ENCODE measurements around the gene USP2. TPM values are rescaled to one million over a fixed set of nuclear protein-coding genes. Genes with fewer than 3 reads are reported as not detected.

USP2 gene
- total RNA-seq, 4 donors from 2014 or later = 4.6 to 10.0 (median 6.6) TPM

DNA sequence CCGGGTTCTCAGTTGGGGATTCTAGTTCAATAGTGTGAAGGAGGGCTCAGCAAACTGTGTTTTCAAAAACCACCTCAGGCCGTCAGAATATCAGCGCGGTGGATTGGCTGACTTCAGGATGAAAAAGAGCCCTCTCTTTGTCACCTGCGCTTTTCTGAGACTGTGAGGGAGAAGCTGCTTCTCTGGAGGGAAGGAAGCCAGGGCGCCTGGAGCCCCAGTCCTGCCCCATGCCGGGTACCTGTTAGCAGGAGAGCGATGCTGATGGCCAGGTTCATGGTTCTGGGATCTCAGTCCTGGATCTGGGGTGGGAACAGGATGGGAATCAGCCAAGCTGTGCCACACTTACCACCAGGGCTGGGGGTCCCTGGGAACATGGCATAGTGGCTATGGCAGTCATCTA lies 39.1 kb upstream of the USP2 start:
- peaks cover 40% of the 10 kb centered on the region for H3K27me3 ChIP-seq
- H3K4me3 ChIP-seq = no peak overlapping the region

GRCh38 chr11:119419834-119420492 lies 38.5 kb upstream of the USP2 start:
- H3K4me1 ChIP-seq = peaks cover 0 to 48% (median 16%) of the 10 kb centered on the region in 3 donors
- TF ChIP-seq POLR2A (IDR thresholded peaks at IDR 0.05) = no peak
- TF ChIP-seq EP300 (IDR thresholded peaks at IDR 0.05) = no peak
- TF ChIP-seq CTCF (IDR thresholded peaks at IDR 0.05) = no peak
- TF ChIP-seq POLR2AphosphoS5 (IDR thresholded peaks at IDR 0.05) = no peak
- no peaks in the 10 kb centered on the region for H3K9me3 ChIP-seq
- 77% methylated on average over 6 of the region's 18 CpGs; no CpG with 5 or more reads in 1 of the 2 donors for WGBS, 2 donors (ENCODE audit: low coverage in 1 of 2)
- ATAC-seq = no peak
- no peak overlapping the region for H3K27ac ChIP-seq
- H3K36me3 ChIP-seq = peaks cover 0 to 3% of the 10 kb centered on the region in 2 donors
- no peak overlapping the region for H3K4me3 ChIP-seq
- peaks cover 40% of the 10 kb centered on the region for H3K27me3 ChIP-seq

More for the DNA sequence above, 39.1 kb upstream of the USP2 start:
- no peaks in the 10 kb centered on the region for H3K9me3 ChIP-seq
- ATAC-seq = no peak
- 100% methylated on average over 1 of the region's 8 CpGs; no CpG with 5 or more reads in 1 of the 2 donors for WGBS, 2 donors (ENCODE audit: low coverage in 1 of 2)
- TF ChIP-seq POLR2A (IDR thresholded peaks at IDR 0.05) (no peak), EP300 (IDR thresholded peaks at IDR 0.05) (no peak), POLR2AphosphoS5 (IDR thresholded peaks at IDR 0.05) (no peak), CTCF (IDR thresholded peaks at IDR 0.05) (no peak)
- H3K36me3 ChIP-seq = peaks cover 0 to 3% of the 10 kb centered on the region in 2 donors
- H3K4me1 ChIP-seq = peaks cover 0 to 48% (median 16%) of the 10 kb centered on the region in 3 donors
- no peak overlapping the region for H3K27ac ChIP-seq

DNA sequence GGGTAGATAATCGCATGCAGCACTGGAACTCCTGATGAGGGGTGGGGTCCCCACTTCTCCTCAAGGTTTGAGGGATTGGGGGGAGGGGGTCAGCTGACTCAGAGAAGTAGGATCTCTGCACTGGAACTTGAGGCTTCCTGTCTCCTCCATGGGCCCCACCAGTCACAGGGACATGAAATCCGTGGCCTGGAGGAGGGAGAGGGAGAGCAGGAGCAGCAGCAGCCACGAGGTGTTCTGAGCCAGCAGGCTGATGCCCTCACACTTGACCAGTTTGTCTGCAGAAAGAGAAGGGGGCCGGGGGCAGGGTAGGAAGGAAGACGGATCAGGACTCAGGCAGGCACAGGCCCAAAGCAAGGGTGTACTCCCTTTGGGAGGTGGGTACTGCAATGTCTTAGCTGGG lies 37.8 kb upstream of the USP2 start:
- WGBS, 2 donors (ENCODE audit: low coverage in 1 of 2) = 90 to 100% methylated on average over 1 to 2 of the region's 5 CpGs
- Histone ChIP-seq H3K27me3 (peaks cover 40% of the 10 kb centered on the region), H3K4me1 (peaks cover 0 to 48% (median 16%) of the 10 kb centered on the region in 3 donors), H3K9me3 (no peaks in the 10 kb centered on the region), H3K27ac (no peak overlapping the region), H3K36me3 (peaks cover 0 to 3% of the 10 kb centered on the region in 2 donors), H3K4me3 (no peak overlapping the region)
- no peak for ATAC-seq
- TF ChIP-seq POLR2AphosphoS5 (IDR thresholded peaks at IDR 0.05) (no peak), EP300 (IDR thresholded peaks at IDR 0.05) (no peak)

- Histone ChIP-seq H3K27me3 (peaks cover 40% of the 10 kb centered on the region), H3K9me3 (no peaks in the 10 kb centered on the region), H3K4me1 (peaks cover 0 to 48% (median 16%) of the 10 kb centered on the region in 3 donors), H3K36me3 (peaks cover 0 to 3% of the 10 kb centered on the region in 2 donors), H3K27ac (peak overlapping the region in 1 of 4 donors; percentile 58), H3K4me3 (no peak overlapping the region)
- ATAC-seq = no peak
- no peak for TF ChIP-seq CTCF (IDR thresholded peaks at IDR 0.05)
- no peak for TF ChIP-seq POLR2AphosphoS5 (IDR thresholded peaks at IDR 0.05)
- TF ChIP-seq POLR2A (IDR thresholded peaks at IDR 0.05) = no peak
- TF ChIP-seq EP300 (IDR thresholded peaks at IDR 0.05) = no peak
- no CpG with 5 or more reads among the region's 4 CpGs for WGBS, 2 donors (ENCODE audit: low coverage in 1 of 2)
These were observed 37.3 kb upstream of the USP2 start for GRCh38 chr11:119418759-119419158.

DNA sequence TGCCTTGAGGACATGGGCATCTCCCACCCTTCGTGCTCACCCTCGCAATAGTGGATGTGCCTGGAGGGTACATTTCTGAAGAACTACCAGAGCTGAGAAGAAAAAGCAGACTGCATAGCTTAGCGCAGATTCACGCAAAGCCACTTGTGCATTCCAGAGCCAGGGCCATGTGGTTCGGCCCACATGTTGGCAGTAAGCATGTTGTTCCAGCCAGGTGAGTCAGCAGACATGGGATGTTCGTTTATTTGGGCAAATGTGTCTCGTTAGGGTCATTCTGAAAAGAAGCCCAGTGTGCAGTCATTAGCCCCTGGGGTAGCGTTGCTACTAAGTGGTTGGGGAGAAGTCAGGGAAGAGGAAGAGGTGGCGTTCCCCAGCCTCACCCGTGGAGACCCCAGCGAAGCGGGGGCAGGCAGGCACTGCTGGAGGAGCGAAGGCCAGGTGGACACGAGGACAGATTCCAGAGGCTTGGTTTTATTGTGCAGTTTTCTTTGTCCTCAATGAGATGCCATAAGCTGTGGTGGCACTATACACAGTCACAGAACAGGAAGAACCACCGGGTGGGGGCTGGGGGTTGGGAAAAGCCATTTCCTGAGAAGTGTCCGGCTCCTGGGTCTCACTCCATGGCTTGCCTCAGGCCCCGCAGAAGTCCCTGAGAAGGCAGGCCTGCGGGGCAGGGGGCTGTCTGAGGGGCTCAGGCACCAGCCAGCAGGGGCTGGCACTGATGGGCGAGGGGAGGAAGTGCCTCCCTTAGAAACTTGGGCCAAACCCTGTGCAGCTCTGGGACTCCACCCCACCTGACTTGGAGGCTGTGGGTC lies 36.4 kb upstream of the USP2 start:
- peaks cover 34% of the 10 kb centered on the region for H3K27me3 ChIP-seq
- no peaks in the 10 kb centered on the region for H3K9me3 ChIP-seq
- no peak for ATAC-seq
- TF ChIP-seq EP300 (IDR thresholded peaks at IDR 0.05) (no peak), POLR2AphosphoS5 (IDR thresholded peaks at IDR 0.05) (peak; percentile 77)
- 59 to 79% methylated on average over 4 to 6 of the region's 19 CpGs for WGBS, 2 donors (ENCODE audit: low coverage in 1 of 2)
- H3K36me3 ChIP-seq = peaks cover 0 to 11% of the 10 kb centered on the region in 2 donors
- H3K4me3 ChIP-seq = no peak overlapping the region
- peak overlapping the region in 1 of 4 donors; percentile 58 for H3K27ac ChIP-seq
- H3K4me1 ChIP-seq = peaks cover 0 to 40% (median 13%) of the 10 kb centered on the region in 3 donors
